ENCODE measurements around the gene SLC40A1. TPM values are rescaled to one million over a fixed set of nuclear protein-coding genes. Genes with fewer than 3 reads are reported as not detected.

Gene SLC40A1
- total and polyA plus RNA-seq, 2 of the 8 experiments (the other 6 are each of a cell fraction or from before 2014, with no cell fraction given) = 0.03 TPM; not detected in 1

GRCh38 chr2:189555232-189555631 lies 25.4 kb downstream of the SLC40A1 start (continued):
- TF ChIP-seq USF2 (IDR thresholded peaks at IDR 0.05; ENCODE audit: low read length) = no peak
- no peak for TF ChIP-seq SP4 (IDR thresholded peaks at IDR 0.05; ENCODE audit: low read length)
- no peak for TF ChIP-seq HDAC6 (IDR thresholded peaks at IDR 0.05; ENCODE audit: low read depth, low read length)

Measured in H1 (cell line).